Right hindlimb (tissue), 1 donor: ENCODE measurements around the gene FABP7.
"Not testable (repeated sequence)": the region's sequence is repeated elsewhere in the genome, so short reads cannot be mapped to it uniquely, and the experiment has no call there.

ENCODE experiments used
- DNase-seq: peaks from one replicate; pipeline ENCODE4 v3.0.0-alpha.2; 2018

Gene FABP7

GRCh38 chr6:122779667-122780066 is at the start of gene FABP7:
Gene FABP7, plus strand, starts transcription at chr6:122779716. Its CDS starts 79 bp downstream, at chr6:122779795.
- no peak for DNase-seq

GRCh38 chr6:122730334-122730733 is 49.2 kb upstream of the FABP7 start:
- no peak for DNase-seq

DNA sequence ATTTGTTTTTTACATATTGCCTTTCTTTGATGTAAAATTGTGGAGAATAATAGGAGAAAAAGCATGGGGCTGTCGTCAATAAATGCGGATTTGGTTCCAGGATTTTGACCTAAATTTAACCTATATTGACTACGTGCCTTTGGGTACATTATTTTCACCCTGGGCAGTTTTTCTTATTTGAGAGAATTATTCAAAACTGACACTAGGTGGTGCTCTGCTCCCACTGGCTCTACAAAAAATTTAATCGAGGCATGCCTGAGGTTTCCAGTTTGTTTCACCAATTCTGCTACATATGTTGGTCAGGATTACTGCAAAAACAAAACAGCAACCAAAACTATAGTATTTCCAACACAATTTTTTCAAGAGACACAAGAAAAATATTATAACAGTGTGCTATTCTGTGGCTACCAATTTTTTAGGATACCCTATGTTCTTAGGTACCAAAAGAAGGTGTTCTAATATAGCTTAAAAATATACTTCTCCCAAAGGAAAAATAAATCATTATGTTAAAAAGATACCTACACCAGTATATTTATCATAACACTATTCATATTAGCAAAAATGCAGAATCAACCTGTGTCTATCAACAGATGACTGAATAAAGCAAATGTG is 48.6 kb upstream of the FABP7 start:
- DNase-seq = peak; percentile 31

GRCh38 chr6:122733259-122733658 is 46.3 kb upstream of the FABP7 start:
- no peak for DNase-seq

DNA sequence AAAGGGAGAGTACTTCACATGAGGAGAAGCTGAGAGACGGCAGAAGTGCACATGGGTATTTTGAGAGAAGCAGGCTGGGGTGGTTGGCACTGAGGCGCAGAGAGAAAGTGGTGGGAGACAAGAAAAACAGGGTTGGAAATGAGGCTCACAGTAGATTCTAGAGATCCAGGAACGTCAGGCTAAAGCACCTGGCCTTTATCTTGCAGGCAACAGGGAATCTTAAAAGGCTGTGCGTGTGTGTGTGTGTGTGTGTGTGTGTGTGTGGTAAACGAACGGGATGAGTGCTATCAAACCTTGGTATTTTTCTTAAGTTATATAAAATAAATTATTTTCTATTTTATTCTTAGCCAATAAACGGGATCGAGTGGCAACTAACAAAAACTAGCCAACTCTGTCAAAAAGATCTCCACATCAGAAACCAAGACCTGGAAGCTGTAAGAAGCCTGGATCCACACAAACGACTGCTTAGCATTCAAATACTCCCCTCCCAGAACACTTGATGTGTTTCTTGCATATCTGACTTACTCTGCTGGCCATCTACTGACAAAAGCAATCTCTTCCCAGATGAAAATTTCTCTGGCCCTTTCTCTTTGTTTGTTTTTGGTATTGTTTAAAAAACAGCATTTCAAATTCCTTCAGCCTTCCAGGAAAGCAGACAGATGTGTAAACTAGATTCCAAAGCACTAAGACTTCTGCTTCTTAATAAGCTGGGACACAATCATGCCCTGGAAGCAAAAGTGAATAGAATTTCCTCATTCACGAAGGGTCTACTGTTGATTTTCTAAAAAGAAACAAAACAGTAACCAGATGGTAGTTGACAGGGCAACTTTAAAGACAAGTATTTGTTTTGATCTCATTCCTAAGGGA is 44.8 kb upstream of the FABP7 start:
- DNase-seq = no peak

- DNase-seq = no peak
Observed at GRCh38 chr6:122735582-122735981, 43.9 kb upstream of the FABP7 start.

- DNase-seq = no peak
Observed at GRCh38 chr6:122736163-122736562, 43.4 kb upstream of the FABP7 start.

DNA sequence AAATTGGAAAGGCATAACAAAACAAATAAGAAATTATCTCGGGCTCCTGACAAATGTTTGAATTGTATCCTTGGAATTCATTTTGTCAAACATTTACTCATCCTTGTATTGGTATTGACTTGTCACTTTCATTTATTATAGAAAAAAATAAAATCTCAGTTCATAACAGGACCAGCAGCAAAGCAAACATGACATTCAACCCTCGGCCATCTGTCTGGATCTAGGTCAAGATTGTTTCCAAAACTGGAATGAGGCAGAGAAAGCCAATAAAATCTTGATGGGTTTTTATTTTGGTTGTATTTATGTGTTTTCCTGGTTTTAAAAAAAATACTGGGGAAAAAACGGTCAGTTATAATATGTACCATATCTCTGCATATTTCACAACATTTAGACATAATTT is 42.9 kb upstream of the FABP7 start:
- DNase-seq = no peak

DNA sequence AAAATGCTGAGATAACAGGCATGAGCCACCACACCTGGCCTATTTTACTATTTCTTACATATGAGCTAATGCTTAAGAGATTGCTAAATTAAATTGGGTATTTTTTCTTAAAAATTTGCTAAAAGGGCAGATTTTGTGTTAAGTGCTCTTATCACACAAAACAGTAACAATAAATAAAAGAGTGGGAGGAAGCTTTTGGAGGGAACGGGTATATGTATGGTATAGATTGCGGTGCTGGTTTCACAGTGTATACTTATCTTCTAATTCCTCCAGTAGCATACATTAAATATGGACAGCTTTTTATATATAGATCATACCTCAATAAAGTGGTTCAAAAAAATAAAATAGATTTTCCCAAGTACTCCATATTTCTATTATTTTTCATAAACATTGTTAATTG is 39.4 kb upstream of the FABP7 start:
- DNase-seq = no peak

DNA sequence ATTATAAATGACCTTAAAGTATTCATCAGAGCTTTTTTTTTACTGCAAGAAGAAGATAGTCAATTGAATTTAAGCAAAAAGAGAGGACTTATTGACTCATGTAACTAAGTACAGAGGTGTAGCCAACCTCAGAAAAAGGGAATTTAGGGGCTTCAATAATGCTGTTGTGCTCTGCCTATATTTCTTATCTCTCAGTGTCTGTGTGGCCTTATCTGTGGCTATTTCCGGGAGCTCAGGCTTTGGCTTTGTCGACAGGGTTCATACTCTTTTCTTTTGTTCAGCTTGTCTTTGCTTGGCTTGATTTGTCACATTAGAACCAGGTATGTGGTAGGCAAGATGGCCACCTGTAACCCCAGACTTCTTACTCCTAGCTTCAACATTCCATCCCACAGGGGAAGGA is 38.6 kb upstream of the FABP7 start:
- DNase-seq = no peak

- DNase-seq = not testable (repeated sequence)
Observed at GRCh38 chr6:122744247-122744646, 35.3 kb upstream of the FABP7 start.

GRCh38 chr6:122744856-122745255 is 34.7 kb upstream of the FABP7 start:
- DNase-seq = not testable (repeated sequence)

- DNase-seq = no peak
Observed at GRCh38 chr6:122746688-122747087, 32.8 kb upstream of the FABP7 start.

- no peak for DNase-seq
Observed at GRCh38 chr6:122747573-122747972, 31.9 kb upstream of the FABP7 start.

DNA sequence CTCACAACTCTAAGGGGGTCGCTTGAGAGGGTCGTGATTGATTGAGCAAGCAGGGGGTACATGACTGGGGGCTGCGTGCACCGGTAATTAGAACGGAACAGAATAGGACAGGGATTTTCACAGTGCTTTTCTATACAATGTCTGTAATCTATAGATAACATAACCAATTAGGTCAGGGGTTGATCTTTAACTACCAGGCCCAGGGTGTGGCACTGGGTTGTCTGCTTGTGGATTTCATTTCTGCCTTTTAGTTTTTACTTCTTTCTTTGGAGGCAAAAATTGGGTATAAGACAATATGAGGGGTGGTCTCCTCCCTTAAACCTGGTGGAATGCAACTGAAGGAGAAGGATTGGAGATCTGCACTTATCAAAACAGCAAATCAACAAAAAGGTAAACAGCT is 30.6 kb upstream of the FABP7 start:
- not testable (repeated sequence) for DNase-seq

DNA sequence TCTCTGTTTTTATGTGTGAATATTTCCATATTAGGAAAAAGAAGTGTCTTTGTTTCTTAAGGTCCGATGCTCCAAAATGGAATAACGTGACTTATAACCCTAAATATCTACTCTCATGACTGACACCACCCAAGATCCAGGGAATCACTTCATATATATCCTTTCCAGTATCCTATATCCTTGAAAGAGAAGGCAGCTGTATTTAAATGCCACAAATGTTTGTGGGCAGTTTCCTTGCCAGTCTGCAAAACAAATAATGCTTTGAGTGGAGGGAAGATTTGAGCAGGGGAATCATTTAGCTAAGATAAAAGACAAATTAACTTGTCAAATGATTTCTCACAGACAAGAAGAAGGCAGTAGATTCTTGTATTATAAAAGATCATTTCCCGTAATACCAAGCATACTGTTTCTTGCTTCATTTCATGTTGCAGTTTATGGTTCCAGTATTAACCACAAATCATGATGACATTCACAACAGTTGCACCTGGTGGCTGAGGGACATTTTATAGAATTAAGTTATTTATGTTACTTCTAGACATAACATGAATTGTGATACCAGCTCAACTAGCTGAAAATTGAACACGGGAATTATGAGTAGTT is 30.0 kb upstream of the FABP7 start:
- DNase-seq = no peak

- no peak for DNase-seq
Observed at GRCh38 chr6:122751326-122751725, 28.2 kb upstream of the FABP7 start.

DNA sequence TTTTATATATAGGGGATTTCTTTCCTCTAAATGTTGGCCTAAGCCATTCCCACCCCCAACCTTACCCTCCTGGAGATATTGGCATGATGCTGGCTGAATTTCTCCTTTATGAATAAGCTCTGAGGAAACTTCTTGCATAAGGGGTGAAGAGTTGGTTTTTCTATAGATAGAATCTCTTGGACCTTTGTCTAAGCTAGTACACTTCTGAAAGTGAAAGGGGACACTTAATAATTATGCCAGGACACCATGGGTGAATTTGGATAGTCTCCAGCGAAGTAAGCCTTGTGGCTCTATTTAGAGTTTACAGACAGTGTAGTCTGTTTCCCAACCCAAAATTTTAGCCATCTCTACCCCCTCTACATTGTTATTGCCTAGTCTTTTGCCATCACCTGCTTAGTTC is 27.1 kb upstream of the FABP7 start:
- DNase-seq = no peak

- DNase-seq = no peak
Observed at GRCh38 chr6:122753000-122753687, 26.4 kb upstream of the FABP7 start.

- no peak for DNase-seq
Observed at GRCh38 chr6:122753688-122754056, 25.8 kb upstream of the FABP7 start.

GRCh38 chr6:122754191-122754731 is 25.3 kb upstream of the FABP7 start:
- no peak for DNase-seq

DNA sequence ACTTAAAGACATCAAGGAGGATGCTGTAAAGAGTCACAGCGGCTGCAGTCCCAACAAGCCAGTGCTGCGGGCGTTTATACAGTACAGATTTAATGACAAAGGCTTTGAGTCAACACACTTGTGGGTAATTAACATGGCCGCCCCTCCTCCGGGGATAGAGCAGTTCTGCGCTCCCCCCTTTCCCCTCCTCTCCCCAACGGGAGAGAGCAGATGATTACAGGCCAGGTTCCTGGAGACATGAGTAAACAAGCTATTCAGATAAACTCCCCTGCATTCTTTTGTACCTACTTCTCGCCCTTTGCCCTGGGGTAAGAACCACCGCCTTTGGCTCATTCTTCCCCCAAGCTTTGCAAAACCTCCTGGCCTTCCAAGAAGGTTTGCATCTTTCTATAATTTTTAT is 23.6 kb upstream of the FABP7 start:
- DNase-seq = no peak

DNA sequence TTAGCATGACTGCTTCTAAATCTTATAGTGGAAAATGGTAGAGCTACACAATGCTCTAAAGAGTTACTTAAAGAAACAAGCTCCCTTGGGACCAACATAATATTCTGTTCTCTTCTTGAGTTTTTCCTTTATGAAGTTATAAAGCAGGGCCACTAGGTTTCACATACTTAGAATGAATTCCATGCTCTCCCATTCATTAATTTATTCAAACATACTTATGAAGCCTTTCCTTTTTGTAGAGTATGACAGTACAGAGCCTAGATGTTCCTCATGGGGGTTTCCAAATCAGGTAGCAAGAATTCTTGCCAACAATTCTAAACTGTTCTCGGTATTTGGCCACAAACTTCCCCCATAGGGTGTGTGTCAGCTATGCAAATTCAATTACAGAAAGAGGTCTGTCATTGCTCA is 20.6 kb upstream of the FABP7 start:
- no peak for DNase-seq
